Esophagus (tissue), 2 donors: ENCODE measurements around the gene ALDH3B2. TPM values are rescaled to one million over a fixed set of nuclear protein-coding genes. Genes with fewer than 3 reads are reported as not detected.
"Not testable (repeated sequence)": the region's sequence is repeated elsewhere in the genome, so short reads cannot be mapped to it uniquely, and the experiment has no call there.

Source experiments
- H3K27ac ChIP-seq, 2 donors: one replicate each; pipeline ENCODE4 v1.5.1; 2013; ENCODE audit warnings: low read depth in 2 of 2, mild to moderate bottlenecking in 2 of 2, inconsistent platforms in 1 of 2, low read length in 1 of 2, moderate library complexity in 1 of 2
- H3K27me3 ChIP-seq, 2 donors: one replicate each; pipeline ENCODE4 v1.6.1; 2013; ENCODE audit warnings: low read length in 2 of 2, control low read depth in 1 of 2, mild to moderate bottlenecking in 1 of 2; ENCODE audit not compliant: insufficient read depth in 2 of 2, control insufficient read depth in 1 of 2
- H3K36me3 ChIP-seq, 2 donors: one replicate each; pipeline ENCODE4 v1.6.1; 2013; ENCODE audit warnings: low read length in 1 of 2; ENCODE audit not compliant: control insufficient read depth in 2 of 2, insufficient read depth in 2 of 2
- H3K4me1 ChIP-seq, 2 donors: one replicate each; pipeline ENCODE4 v1.6.1; 2013; ENCODE audit warnings: low read length in 1 of 2; ENCODE audit not compliant: control insufficient read depth in 2 of 2, insufficient read depth in 2 of 2
- H3K4me3 ChIP-seq, 2 donors: one replicate each; pipeline ENCODE4 v1.5.1; 2013; ENCODE audit warnings: low read length in 2 of 2, mild to moderate bottlenecking in 2 of 2, low read depth in 1 of 2, moderate library complexity in 1 of 2
- H3K9me3 ChIP-seq, 2 donors: one replicate each; pipeline ENCODE4 v1.6.1; 2013; ENCODE audit warnings: mild to moderate bottlenecking in 2 of 2, low read depth in 1 of 2, low read length in 1 of 2, moderate library complexity in 1 of 2; ENCODE audit not compliant: control insufficient read depth in 2 of 2, insufficient read depth in 1 of 2
- WGBS, 2 donors: extraction: QIAGEN DNeasy Blood & Tissue Kit; methylation state at CpG; one replicate each; pipeline ENCODE4 v1.1.7; 2013; 5-methylcytosine and 5-hydroxymethylcytosine counted together
- polyA plus RNA-seq, 2 donors: library from polyadenylated mRNA; stranded (reverse); fragments of 200-250 nt; gene quantifications; one replicate each; pipeline ENCODE4 v1.2.3, GENCODE V29; 2013
- donor health status: healthy with polysubstance abuse.
- donor health status: Bipolar disorder and iron deficiency.

Gene ALDH3B2
- polyA plus RNA-seq, 2 donors, result 62.8 to 120 TPM

GRCh38 chr11:67627441-67627811 is 47.0 kb downstream of the ALDH3B2 start:
- H3K9me3 ChIP-seq, result no peaks in the 10 kb centered on the region
- H3K36me3 ChIP-seq, result no peaks in the 10 kb centered on the region
- H3K27me3 ChIP-seq, result no peaks in the 10 kb centered on the region
- H3K27ac ChIP-seq, result peak overlapping the region; percentile 24 to 97
- WGBS, 2 donors, result 61 to 74% methylated on average over 6 of the region's 6 CpGs
- peaks cover 9 to 33% of the 10 kb centered on the region in 2 donors for H3K4me1 ChIP-seq
- H3K4me3 ChIP-seq, result no peak overlapping the region

GRCh38 chr11:67626970-67627369 is 47.5 kb downstream of the ALDH3B2 start:
- 94 to 96% methylated on average over 10 of the region's 10 CpGs for WGBS, 2 donors
- Histone ChIP-seq H3K9me3 (no peaks in the 10 kb centered on the region), H3K4me3 (no peak overlapping the region), H3K36me3 (no peaks in the 10 kb centered on the region), H3K27me3 (no peaks in the 10 kb centered on the region), H3K27ac (no peak overlapping the region), H3K4me1 (peaks cover 9 to 33% of the 10 kb centered on the region in 2 donors)

DNA sequence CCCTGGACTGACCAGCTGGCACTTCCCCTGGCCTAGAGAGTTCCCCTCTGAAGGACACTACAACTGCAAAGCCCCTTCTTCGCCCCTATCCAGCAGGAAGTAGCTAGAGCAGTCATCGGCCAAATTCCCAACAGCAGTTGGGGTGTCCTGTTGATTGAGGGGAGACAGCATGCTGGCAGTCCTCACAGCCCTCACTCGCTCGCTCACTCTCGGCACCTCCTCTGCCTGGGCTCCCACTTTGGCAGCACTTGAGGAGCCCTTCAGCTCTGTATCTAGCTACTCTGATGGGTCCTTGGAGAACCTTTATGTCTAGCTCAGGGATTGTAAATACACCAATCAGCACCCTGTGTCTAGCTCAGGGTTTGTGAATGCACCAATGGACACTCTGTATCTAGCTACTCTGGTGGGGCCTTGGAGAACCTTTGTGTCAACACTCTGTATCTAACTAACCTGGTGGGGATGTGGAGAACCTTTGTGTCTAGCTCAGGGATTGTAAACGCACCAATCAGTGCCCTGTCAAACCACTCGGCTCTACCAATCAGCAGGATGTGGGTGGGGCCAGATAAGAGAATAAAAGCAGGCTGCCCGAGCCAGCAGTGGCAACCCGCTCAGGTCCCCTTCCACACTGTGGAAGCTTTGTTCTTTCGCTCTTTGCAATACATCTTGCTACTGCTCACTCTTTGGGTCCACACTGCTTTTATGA is 48.1 kb downstream of the ALDH3B2 start:
- not testable (repeated sequence) for H3K9me3 ChIP-seq
- H3K4me1 ChIP-seq, result peaks cover 9 to 29% of the 10 kb centered on the region in 2 donors
- 88 to 94% methylated on average over 10 of the region's 10 CpGs for WGBS, 2 donors

GRCh38 chr11:67623795-67624194 is 50.6 kb downstream of the ALDH3B2 start:
- H3K4me1 ChIP-seq, result peaks cover 6 to 15% of the 10 kb centered on the region in 2 donors
- not testable (repeated sequence) for H3K27ac ChIP-seq, H3K4me3 ChIP-seq, H3K27me3 ChIP-seq, H3K36me3 ChIP-seq, H3K9me3 ChIP-seq
- WGBS, 2 donors, result 83 to 87% methylated on average over 1 of the region's 1 CpG

More for the DNA sequence above, 48.1 kb downstream of the ALDH3B2 start:
- H3K36me3 ChIP-seq, H3K27ac ChIP-seq, H3K4me3 ChIP-seq, H3K27me3 ChIP-seq: not testable (repeated sequence)

- not testable (repeated sequence) for H3K36me3 ChIP-seq, H3K9me3 ChIP-seq, H3K4me3 ChIP-seq, H3K4me1 ChIP-seq, H3K27ac ChIP-seq, H3K27me3 ChIP-seq
- 71 to 78% methylated on average over 6 to 7 of the region's 7 CpGs for whole genome bisulfite sequencing, 2 donors
Measured at GRCh38 chr11:67622905-67623304, 51.5 kb downstream of the ALDH3B2 start.

GRCh38 chr11:67621928-67622327 is 52.5 kb downstream of the ALDH3B2 start:
- 68 to 75% methylated on average over 3 of the region's 3 CpGs for WGBS, 2 donors
- H3K27ac ChIP-seq, H3K9me3 ChIP-seq, H3K36me3 ChIP-seq, H3K27me3 ChIP-seq, H3K4me1 ChIP-seq, H3K4me3 ChIP-seq: not testable (repeated sequence)

DNA sequence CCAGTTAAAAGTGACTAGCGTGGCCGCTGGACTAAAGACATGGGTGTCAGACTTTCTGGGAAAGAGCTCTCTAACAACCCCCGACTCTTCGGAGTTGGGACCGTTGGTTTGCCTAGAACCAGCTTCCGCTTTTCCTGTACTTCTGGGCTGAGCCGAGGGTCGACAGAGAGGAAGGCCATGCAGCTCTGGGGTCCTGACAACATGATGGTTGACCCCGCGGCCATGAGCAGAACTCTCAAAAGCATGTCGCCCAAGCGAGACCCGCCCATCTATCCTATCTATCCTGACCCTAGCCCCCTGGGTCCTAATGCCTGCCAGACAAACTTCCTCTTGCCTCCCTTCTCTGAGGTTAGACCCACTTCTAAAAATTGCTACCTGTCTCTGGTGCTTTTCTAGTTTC is 53.8 kb downstream of the ALDH3B2 start:
- H3K27me3 ChIP-seq, H3K36me3 ChIP-seq, H3K4me1 ChIP-seq, H3K9me3 ChIP-seq, H3K4me3 ChIP-seq, H3K27ac ChIP-seq: not testable (repeated sequence)
- 88% methylated on average over 13 of the region's 13 CpGs for WGBS, 2 donors

- not testable (repeated sequence) for H3K4me1 ChIP-seq, H3K36me3 ChIP-seq, H3K27ac ChIP-seq, H3K9me3 ChIP-seq, H3K27me3 ChIP-seq, H3K4me3 ChIP-seq
- WGBS, 2 donors, result 87 to 90% methylated on average over 33 of the region's 33 CpGs
Measured at GRCh38 chr11:67619683-67620618, 54.5 kb downstream of the ALDH3B2 start.

DNA sequence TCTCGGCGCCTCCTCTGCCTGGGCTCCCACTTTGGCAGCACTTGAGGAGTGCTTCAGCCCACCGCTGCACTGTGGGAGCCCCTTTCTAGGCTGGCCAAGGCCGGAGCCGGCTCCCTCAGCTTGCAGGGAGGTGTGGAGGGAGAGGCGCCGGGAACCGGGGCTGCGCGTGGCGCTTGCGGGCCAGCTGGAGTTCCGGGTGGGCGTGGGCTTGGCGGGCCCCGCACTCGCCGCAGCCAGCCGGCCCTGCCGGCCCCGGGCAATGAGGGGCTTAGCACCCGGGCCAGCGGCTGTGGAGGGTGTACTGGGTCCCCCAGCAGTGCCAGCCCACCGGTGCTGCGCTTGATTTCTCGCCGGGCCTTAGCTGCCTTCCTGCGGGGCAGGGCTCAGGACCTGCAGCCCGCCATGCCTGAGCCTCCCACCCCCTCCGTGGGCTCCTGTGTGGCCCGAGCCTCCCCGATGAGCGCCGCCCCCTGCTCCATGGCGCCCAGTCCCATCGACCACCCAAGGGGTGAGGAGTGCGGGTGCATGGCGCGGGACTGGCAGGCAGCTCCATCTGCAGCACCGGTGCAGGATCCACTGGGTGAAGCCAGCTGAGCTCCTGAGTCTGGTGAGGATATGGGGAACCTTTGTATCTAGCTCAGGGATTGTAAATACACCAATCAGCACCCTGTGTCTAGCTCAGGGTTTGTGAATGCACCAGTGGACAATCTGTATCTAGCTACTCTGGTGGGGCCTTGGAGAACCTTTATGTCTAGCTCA is 55.3 kb downstream of the ALDH3B2 start:
- H3K27ac ChIP-seq, H3K36me3 ChIP-seq, H3K4me3 ChIP-seq, H3K27me3 ChIP-seq, H3K9me3 ChIP-seq: not testable (repeated sequence)
- peaks cover 0 to 15% of the 10 kb centered on the region in 2 donors for H3K4me1 ChIP-seq
- WGBS, 2 donors, result 90 to 91% methylated on average over 29 to 40 of the region's 40 CpGs
